H1 (cell line): Measurements from ENCODE around the gene SH2D2A. TPM values are rescaled to one million over a fixed set of nuclear protein-coding genes. Genes with fewer than 3 reads are reported as not detected.

Experiments
- BCL11A ChIP-seq, 2 experiments: IDR thresholded peaks; one replicate each; pipeline ENCODE4 v1.6.1; 2011; ENCODE audit warnings: low read depth in 2 of 2, low read length in 2 of 2, mild to moderate bottlenecking in 2 of 2
- TAF1 ChIP-seq: IDR thresholded peaks from 2 replicates; pipeline ENCODE4 v1.6.1; 2011; ENCODE audit warnings: mild to moderate bottlenecking, low read depth, low read length
- YY1 ChIP-seq: IDR thresholded peaks from 2 replicates; pipeline ENCODE4 v1.6.1; 2011; ENCODE audit warnings: low read depth, mild to moderate bottlenecking, low read length
- polyA plus RNA-seq, 7 experiments: library from polyadenylated mRNA; depleted of rRNA in 3 of 7; stranded (reverse) in 5 of 7; unstranded in 2 of 7; fragments of >200 nt in 5 of 7; fragments of 200-250 nt in 2 of 7; gene quantifications; 1 replicate in 5 of 7; 2 replicates in 1 of 7; 4 replicates in 1 of 7; pipeline versions ENCODE4 v1.2.1 to v1.2.3, GENCODE V29; 2011 to 2013; ENCODE audit warnings: missing spikeins in 2 of 7, mixed read lengths in 2 of 7
- total RNA-seq: library from RNA; stranded (reverse); fragmentation: NEBNext Ultra II Directional; extraction: Animal tissue kit (Norgen Biotek cat#: 25700); gene quantifications from 2 replicates; pipeline ENCODE4 v1.2.1, GENCODE V29; 2021

The SH2D2A gene
- total and polyA plus RNA-seq, 2 of the 8 experiments (the other 6 are each of a cell fraction or from before 2014, with no cell fraction given): 3.3 to 7.9 TPM

GRCh38 chr1:156809281-156809680 lies 7.4 kb downstream of the SH2D2A start (continued):
- no peak for TF ChIP-seq YY1
- TF ChIP-seq BCL11A (IDR thresholded peaks at IDR 0.05; ENCODE audit: low read depth in 2 of 2, low read length in 2 of 2): no peak
- no peak for TF ChIP-seq TAF1
